AG10803 (cell line): ENCODE data around the gene UQCR11.
A peak's percentile ranks its signal among the peaks of the same experiment; 100 is the strongest.

Source experiments
- DNase-seq: peaks from one replicate; pipeline ENCODE4 v3.0.0; 2010; ENCODE audit warnings: low read depth
- H3K4me3 ChIP-seq: 2 replicates; pipeline ENCODE4 v1.5.1; 2011; ENCODE audit warnings: mild to moderate bottlenecking, low read length, control low read depth
- CTCF ChIP-seq: conservative IDR thresholded peaks from 2 replicates; pipeline ENCODE4 v1.5.1; 2011; ENCODE audit warnings: mild to moderate bottlenecking, low read length, control low read depth, inconsistent platforms

UQCR11 gene

DNA sequence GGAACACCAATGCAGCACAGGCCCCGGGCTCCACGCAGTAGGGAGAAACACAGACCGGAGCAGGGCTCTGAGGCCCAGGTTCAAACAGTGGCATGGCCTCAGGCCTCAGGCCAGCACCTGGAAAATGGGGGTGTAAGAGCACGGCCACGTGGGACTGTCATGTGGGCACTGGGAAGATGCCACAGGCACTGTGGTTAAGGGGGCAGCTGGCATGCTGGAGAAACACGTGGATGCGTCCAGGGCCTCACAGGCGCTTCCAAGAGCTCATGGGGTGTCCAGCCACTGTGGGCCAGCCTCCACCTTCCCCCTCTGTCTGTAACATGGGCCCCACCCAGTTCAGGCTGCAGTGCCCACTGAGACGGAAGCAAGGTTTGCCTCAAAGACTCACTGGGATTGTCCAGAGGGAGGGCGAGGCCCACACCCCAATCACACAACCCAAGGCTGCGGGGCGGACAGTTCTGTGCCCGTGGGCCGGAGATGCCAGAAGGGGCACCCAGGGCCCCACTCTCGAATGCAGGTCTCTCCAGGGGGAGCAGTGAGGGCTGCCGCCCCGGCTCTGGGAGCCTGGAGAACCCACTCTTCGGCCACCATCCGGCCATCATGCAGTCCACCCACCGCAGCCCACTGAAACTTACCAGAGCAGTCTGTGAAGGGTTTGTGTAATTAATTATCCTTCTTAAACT lies 6.3 kb downstream of the UQCR11 start:
- TF ChIP-seq CTCF: no peak
- no peak overlapping the region for H3K4me3 ChIP-seq
- no peak for DNase-seq

GRCh38 chr19:1593501-1593772 lies 11.8 kb downstream of the UQCR11 start:
- no peak for TF ChIP-seq CTCF
- no peak for DNase-seq
- peak overlapping the region; percentile 83; the same call in 1 of the 2 replicates for H3K4me3 ChIP-seq

GRCh38 chr19:1592755-1593500 lies 12.3 kb downstream of the UQCR11 start, which contains the start of gene MBD3:
Gene MBD3, minus strand, starts transcription at chr19:1592865. Its CDS starts 234 bp downstream, at chr19:1592631.
- peak; percentile 91 for DNase-seq
- TF ChIP-seq CTCF: no peak
- peak within 1 kb of the TSS; percentile 84 for H3K4me3 ChIP-seq

DNA sequence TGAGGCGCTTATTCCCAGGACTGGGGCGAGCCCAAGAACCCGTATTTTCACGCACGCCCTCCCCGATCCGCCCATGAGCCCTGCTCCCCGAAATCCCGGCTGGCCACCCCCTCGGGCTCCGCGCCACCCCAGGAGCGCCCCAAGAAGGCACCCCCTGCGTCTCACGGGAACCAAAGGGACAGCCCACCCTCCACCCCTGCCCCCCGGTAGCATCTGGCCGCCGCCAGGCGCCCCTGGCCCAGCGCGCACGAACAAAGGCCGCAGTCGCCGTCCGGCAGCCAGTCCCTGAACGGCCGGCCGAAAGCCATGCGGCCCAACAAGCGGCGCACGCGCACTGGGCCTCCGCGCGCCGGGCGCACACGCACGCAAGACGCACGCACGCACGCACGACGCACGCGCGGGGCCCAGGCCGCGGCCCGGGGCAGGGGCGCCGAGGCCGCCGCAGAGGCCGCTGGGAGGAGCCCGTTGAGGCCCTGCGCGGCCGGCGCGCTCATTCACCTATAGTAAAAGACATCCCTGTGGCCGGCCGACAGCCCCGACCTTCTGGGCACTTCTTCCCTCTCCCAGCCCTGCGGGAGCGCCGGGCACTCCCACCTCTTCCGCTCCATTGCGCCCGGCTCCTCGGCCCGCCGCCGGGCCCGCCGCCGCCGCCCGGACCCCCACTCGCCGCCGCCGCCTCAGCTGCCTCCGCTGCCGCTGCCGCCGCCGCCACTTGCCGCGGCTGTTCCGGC lies 13.1 kb downstream of the UQCR11 start:
- peak; percentile 89 for DNase-seq
- TF ChIP-seq CTCF: no peak

DNA sequence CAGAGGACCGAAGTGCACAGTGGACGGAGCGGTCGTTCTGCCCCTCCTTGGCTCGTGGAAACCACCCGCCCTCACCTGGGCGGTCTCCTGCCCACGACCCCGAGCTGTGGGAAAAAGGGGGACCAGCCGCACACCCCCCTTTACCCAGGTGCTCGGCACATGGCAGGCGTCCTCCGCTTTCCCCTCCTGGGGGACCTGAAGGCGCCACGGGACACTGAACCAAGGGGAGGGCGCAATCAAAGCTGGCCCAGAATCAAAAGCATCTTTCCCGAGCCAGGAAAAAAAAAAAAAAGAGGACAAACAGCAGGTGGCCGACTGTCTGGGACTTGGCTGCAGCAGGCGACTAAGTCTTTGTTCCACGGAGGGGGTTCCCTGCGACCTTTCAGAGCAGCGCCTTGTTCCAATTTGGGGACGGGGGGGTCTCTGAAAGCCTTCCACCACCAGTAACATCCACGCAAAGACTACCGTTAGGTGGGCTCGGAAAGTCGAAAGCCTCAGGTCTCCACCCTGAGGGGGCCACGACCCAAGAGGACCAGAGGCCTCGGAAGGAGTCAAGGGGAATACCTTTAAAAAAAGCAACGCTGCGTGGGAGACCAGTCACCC lies 13.7 kb downstream of the UQCR11 start:
- no peak for DNase-seq
- TF ChIP-seq CTCF: no peak

More for the DNA sequence above, 13.1 kb downstream of the UQCR11 start:
- peak overlapping the region; percentile 84 for H3K4me3 ChIP-seq

GRCh38 chr19:1590641-1591397 lies 14.4 kb downstream of the UQCR11 start:
- peak; percentile 43 for TF ChIP-seq CTCF
- no peak for DNase-seq
- peak overlapping the region; percentile 84 for H3K4me3 ChIP-seq

More for the DNA sequence above, 13.7 kb downstream of the UQCR11 start:
- peak overlapping the region; percentile 84 for H3K4me3 ChIP-seq
